CD14-positive monocyte (primary cell): Measurements from ENCODE around the gene SLITRK6. TPM values are rescaled to one million over a fixed set of nuclear protein-coding genes. Genes with fewer than 3 reads are reported as not detected.

ENCODE experiments used
- DNase-seq, 3 donors: peaks; one replicate each; pipeline ENCODE4 v3.0.0-alpha.2; 2011 to 2022
- H2AFZ ChIP-seq: 2 replicates; pipeline ENCODE4 v1.6.0; 2012; ENCODE audit warnings: mild to moderate bottlenecking, low read depth, low read length, inconsistent platforms; ENCODE audit not compliant: insufficient read depth, poor library complexity, severe bottlenecking
- H3K27ac ChIP-seq, 2 donors: 1 replicate in 1 of 2; 2 replicates in 1 of 2; pipeline ENCODE4 v1.5.1; 2012 to 2013; ENCODE audit warnings: low read length in 2 of 2, control low read depth in 1 of 2, inconsistent platforms in 1 of 2, low read depth in 1 of 2, mild to moderate bottlenecking in 1 of 2
- H3K27me3 ChIP-seq, 2 donors: one replicate each; pipeline versions ENCODE4 v1.6.0 to v1.6.1; 2011 to 2013; ENCODE audit warnings: low read length in 2 of 2; ENCODE audit not compliant: control insufficient read depth in 2 of 2, insufficient read depth in 2 of 2
- H3K36me3 ChIP-seq, 2 donors: replicated peaks in 1 of 2; 1 replicate in 1 of 2; 2 replicates in 1 of 2; pipeline versions ENCODE4 v1.5.1 to v1.6.1; 2012 to 2013; ENCODE audit warnings: low read length in 2 of 2, control low read depth in 1 of 2, inconsistent platforms in 1 of 2, mild to moderate bottlenecking in 1 of 2; ENCODE audit not compliant: insufficient read depth in 2 of 2, control insufficient read depth in 1 of 2
- H3K4me1 ChIP-seq, 2 donors: 1 replicate in 1 of 2; 2 replicates in 1 of 2; pipeline versions ENCODE4 v1.5.1 to v1.6.1; 2012 to 2013; ENCODE audit warnings: low read length in 2 of 2, control low read depth in 1 of 2, inconsistent platforms in 1 of 2, mild to moderate bottlenecking in 1 of 2, moderate library complexity in 1 of 2; ENCODE audit not compliant: insufficient read depth in 2 of 2, control insufficient read depth in 1 of 2
- H3K4me2 ChIP-seq: replicated peaks from 2 replicates; pipeline ENCODE3; 2012; ENCODE audit warnings: low read length, moderate library complexity, mild to moderate bottlenecking; ENCODE audit not compliant: poor library complexity, severe bottlenecking; ENCODE audit errors: extremely low read depth
- H3K4me3 ChIP-seq, 3 experiments: fragments of 200-600 bp in 1 of 3; sonication (generic) in 1 of 3; replicated peaks in 1 of 3; 1 replicate in 2 of 3; 2 replicates in 1 of 3; pipeline ENCODE4 v1.5.1; 2011 to 2013; ENCODE audit warnings: low read length in 3 of 3, mild to moderate bottlenecking in 3 of 3, control low read depth in 2 of 3, low read depth in 2 of 3, inconsistent platforms in 1 of 3, moderate library complexity in 1 of 3
- H3K79me2 ChIP-seq: 2 replicates; pipeline ENCODE4 v1.6.0; 2012; ENCODE audit warnings: mild to moderate bottlenecking, control low read depth, inconsistent platforms, low read length, moderate library complexity; ENCODE audit not compliant: insufficient read depth
- H3K9ac ChIP-seq: 2 replicates; pipeline ENCODE4 v1.6.0; 2017; ENCODE audit warnings: low read length, mild to moderate bottlenecking; ENCODE audit not compliant: insufficient read depth, poor library complexity, severe bottlenecking
- H3K9me3 ChIP-seq, 2 donors: replicated peaks in 1 of 2; 1 replicate in 1 of 2; 2 replicates in 1 of 2; pipeline versions ENCODE4 v1.5.1 to v1.6.1; 2012 to 2013; ENCODE audit warnings: low read length in 2 of 2, control low read depth in 1 of 2; ENCODE audit not compliant: control insufficient read depth in 1 of 2, insufficient read depth in 1 of 2
- H4K20me1 ChIP-seq: 2 replicates; pipeline ENCODE4 v1.6.0; 2012; ENCODE audit warnings: mild to moderate bottlenecking, low read length, control low read depth, moderate library complexity; ENCODE audit not compliant: insufficient read depth
- H3K27ac Mint-ChIP-seq, 7 donors: one replicate each; pipeline ENCODE4 v1.8.0; 2020; ENCODE audit warnings: mild to moderate bottlenecking in 7 of 7, mixed read lengths in 7 of 7, moderate library complexity in 6 of 7, inconsistent platforms in 2 of 7
- H3K27me3 Mint-ChIP-seq, 3 donors: one replicate each; pipeline ENCODE4 v1.8.0; 2021 to 2022; ENCODE audit warnings: low read depth in 3 of 3, mild to moderate bottlenecking in 3 of 3, mixed read lengths in 3 of 3, moderate library complexity in 3 of 3, inconsistent platforms in 1 of 3
- H3K36me3 Mint-ChIP-seq, 2 donors: one replicate each; pipeline ENCODE4 v1.8.0; 2020; ENCODE audit warnings: mixed read lengths in 2 of 2, inconsistent platforms in 1 of 2, mild to moderate bottlenecking in 1 of 2
- H3K4me1 Mint-ChIP-seq: one replicate; pipeline ENCODE4 v1.8.0; 2020; ENCODE audit warnings: mild to moderate bottlenecking, mixed read lengths
- H3K4me3 Mint-ChIP-seq, 2 donors: one replicate each; pipeline ENCODE4 v1.8.0; 2020; ENCODE audit warnings: mild to moderate bottlenecking in 2 of 2, mixed read lengths in 2 of 2, moderate library complexity in 1 of 2
- H3K9me3 Mint-ChIP-seq, 7 donors: one replicate each; pipeline ENCODE4 v1.8.0; 2020 to 2022; ENCODE audit warnings: mixed read lengths in 7 of 7, mild to moderate bottlenecking in 6 of 7, moderate library complexity in 6 of 7, inconsistent platforms in 2 of 7
- WGBS: methylation state at CpG from one replicate; pipeline ENCODE4 v1.1.5; 2013; ENCODE audit warnings: missing lambda C conversion rate; ENCODE audit not compliant: insufficient coverage; 5-methylcytosine and 5-hydroxymethylcytosine counted together
- intact Hi-C, 2 donors: fragments of 100-400 bp; cut with micrococcal nuclease; formaldehyde crosslinking; loops; one replicate each; pipeline versions ENCODE4 v1.15.0 to v1.15.1; 2023
- polyA plus RNA-seq, 3 donors: library from polyadenylated mRNA; depleted of rRNA in 1 of 3; unstranded in 2 of 3; stranded (reverse) in 1 of 3; fragments of 300-500 nt in 2 of 3; fragments of >200 nt in 1 of 3; fragmentation: Illumina TruSeq in 2 of 3; gene quantifications; 1 replicate in 2 of 3; 2 replicates in 1 of 3; pipeline ENCODE4 v1.2.3, GENCODE V29; 2012 to 2021
- TF ChIP-seq, protein P1 (sequence below): fragments of 200-600 bp; IDR thresholded peaks from one replicate; pipeline ENCODE4 v1.8.0; 2022; ENCODE audit warnings: antibody characterized with exemption, mild to moderate bottlenecking

SLITRK6 gene
- polyA plus RNA-seq, 3 donors = not detected

DNA sequence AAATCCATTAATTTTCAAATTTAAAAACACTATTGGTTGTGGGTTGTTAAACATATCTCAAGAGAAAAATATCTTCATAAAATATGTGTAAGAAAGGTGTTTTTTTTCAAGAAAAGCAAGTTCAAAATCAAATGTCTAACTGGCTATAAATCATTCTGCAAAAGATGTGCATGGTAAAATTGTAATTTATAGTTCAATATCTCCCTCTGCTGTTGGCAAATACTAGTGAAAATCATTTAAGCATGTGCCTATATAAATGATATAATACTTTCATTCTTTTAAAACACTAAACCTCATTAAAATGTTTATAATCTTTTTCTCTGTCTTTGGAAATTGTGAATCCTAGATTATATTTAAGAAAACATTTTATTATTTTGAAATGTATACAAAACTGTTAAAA lies 17.2 kb upstream of the SLITRK6 start:
- Mint-ChIP-seq H3K27me3 (no peaks in the 10 kb centered on the region), H3K36me3 (no peaks in the 10 kb centered on the region), H3K4me3 (no peak overlapping the region), H3K9me3 (peaks cover 0 to 4% (median 2%) of the 10 kb centered on the region in 7 donors), H3K4me1 (no peaks in the 10 kb centered on the region), H3K27ac (no peak overlapping the region)
- Histone ChIP-seq H3K9ac (no peak overlapping the region), H3K4me2 (no peak overlapping the region), H3K27ac (no peak overlapping the region), H3K4me1 (no peaks in the 10 kb centered on the region), H3K27me3 (no peaks in the 10 kb centered on the region), H4K20me1 (no peaks in the 10 kb centered on the region), H2AFZ (no peak overlapping the region), H3K9me3 (no peaks in the 10 kb centered on the region), H3K79me2 (no peaks in the 10 kb centered on the region), H3K36me3 (no peaks in the 10 kb centered on the region), H3K4me3 (no peak overlapping the region)
- intact Hi-C loops = no loop called here
- DNase-seq = no peak
- TF ChIP-seq, protein P1, sequence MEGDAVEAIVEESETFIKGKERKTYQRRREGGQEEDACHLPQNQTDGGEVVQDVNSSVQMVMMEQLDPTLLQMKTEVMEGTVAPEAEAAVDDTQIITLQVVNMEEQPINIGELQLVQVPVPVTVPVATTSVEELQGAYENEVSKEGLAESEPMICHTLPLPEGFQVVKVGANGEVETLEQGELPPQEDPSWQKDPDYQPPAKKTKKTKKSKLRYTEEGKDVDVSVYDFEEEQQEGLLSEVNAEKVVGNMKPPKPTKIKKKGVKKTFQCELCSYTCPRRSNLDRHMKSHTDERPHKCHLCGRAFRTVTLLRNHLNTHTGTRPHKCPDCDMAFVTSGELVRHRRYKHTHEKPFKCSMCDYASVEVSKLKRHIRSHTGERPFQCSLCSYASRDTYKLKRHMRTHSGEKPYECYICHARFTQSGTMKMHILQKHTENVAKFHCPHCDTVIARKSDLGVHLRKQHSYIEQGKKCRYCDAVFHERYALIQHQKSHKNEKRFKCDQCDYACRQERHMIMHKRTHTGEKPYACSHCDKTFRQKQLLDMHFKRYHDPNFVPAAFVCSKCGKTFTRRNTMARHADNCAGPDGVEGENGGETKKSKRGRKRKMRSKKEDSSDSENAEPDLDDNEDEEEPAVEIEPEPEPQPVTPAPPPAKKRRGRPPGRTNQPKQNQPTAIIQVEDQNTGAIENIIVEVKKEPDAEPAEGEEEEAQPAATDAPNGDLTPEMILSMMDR = no peak

DNA sequence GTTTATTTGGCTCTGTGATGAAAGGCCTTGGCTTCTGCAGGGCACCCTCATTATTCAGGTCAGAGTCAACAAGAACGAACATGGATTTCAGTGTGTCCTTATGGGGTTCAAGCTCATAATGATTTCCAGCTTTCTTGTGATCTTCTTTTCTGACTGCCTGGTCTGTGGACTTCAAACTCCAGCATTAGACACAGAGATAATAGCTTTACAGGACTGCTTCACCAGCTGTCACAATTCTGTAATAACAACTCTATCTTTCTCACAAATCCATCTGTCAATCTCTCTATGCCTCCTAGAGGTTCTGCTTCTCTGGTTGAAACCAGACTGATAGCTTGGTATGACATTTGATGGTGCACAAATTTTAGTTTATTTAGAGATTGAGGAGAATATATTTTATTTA lies 13.1 kb upstream of the SLITRK6 start:
- H3K27ac Mint-ChIP-seq = no peak overlapping the region
- Histone ChIP-seq H2AFZ (no peak overlapping the region), H4K20me1 (no peaks in the 10 kb centered on the region), H3K27ac (no peak overlapping the region), H3K4me1 (no peaks in the 10 kb centered on the region), H3K27me3 (no peaks in the 10 kb centered on the region), H3K9me3 (no peaks in the 10 kb centered on the region), H3K4me2 (no peak overlapping the region), H3K79me2 (no peaks in the 10 kb centered on the region), H3K9ac (no peak overlapping the region), H3K36me3 (no peaks in the 10 kb centered on the region), H3K4me3 (no peak overlapping the region)
- no peaks in the 10 kb centered on the region for H3K27me3 Mint-ChIP-seq
- H3K4me3 Mint-ChIP-seq = no peak overlapping the region
- peaks cover 0 to 4% (median 2%) of the 10 kb centered on the region in 7 donors for H3K9me3 Mint-ChIP-seq
- intact Hi-C loops = no loop called here
- no peak for DNase-seq
- H3K4me1 Mint-ChIP-seq = no peaks in the 10 kb centered on the region
- no peaks in the 10 kb centered on the region for H3K36me3 Mint-ChIP-seq
- 100% methylated on average over 1 of the region's 1 CpG for WGBS
- TF ChIP-seq, protein P1 = no peak
